ENCODE data around the gene PCSK5.

GRCh38 chr9:75947233-75947632, 56.8 kb downstream of the PCSK5 start:
- TF ChIP-seq CTCF (IDR thresholded peaks at IDR 0.05) (no peak), EP300 (IDR thresholded peaks at IDR 0.05) (no peak), POLR2A (IDR thresholded peaks at IDR 0.05) (no peak)

Data from stomach (tissue), 4 donors.